K562 (cell line): ENCODE measurements around the gene FABP3. TPM values are rescaled to one million over a fixed set of nuclear protein-coding genes. Genes with fewer than 3 reads are reported as not detected.

Experiments
- ATAC-seq: fragments of 200-7000 bp; cut with Tn5 transposase; 3 replicates; pipeline ENCODE4 v1.9.1; 2020; ENCODE audit warnings: moderate library complexity
- BruUV-seq: library from RNA; stranded (reverse); fragments of 400-500 nt; replicated peaks from 2 replicates; lab custom pipeline; 2021; lab: Mats Ljungman, UMichigan
- CTCF ChIA-PET: fragments of 300-600 bp; formaldehyde crosslinking; extraction: SDS; loops from one replicate; lab custom pipeline; 2021; ENCODE audit warnings: low intra/inter-chr PET ratio; lab: Yijun Ruan, JAX
- POLR2A ChIA-PET: fragments of 300-600, 350-650 bp; sonication (Branson Sonifier 250); formaldehyde crosslinking; extraction: SDS; loops from one replicate; lab custom pipeline; 2021; ENCODE audit warnings: antibody characterized with exemption, inconsistent platforms; lab: Yijun Ruan, JAX
- DNase-seq, 4 experiments: peaks; one replicate each; pipeline versions ENCODE4 v3.0.0 to v3.0.0-alpha.2; 2011 to 2018; ENCODE audit warnings: low spot score in 3 of 4, mixed read lengths in 3 of 4; ENCODE audit errors: extremely low read depth in 1 of 4
- FAIRE-seq: peaks from 2 replicates; lab custom pipeline; 2011; peaks lifted over from hg19 to GRCh38; lab: Jason Lieb, UNC
- H2AFZ ChIP-seq: 2 replicates; pipeline ENCODE4 v1.6.0; 2011; ENCODE audit warnings: low read depth, low read length, control low read depth, inconsistent platforms
- H3K27ac ChIP-seq: fragments of 200-600 bp; 3 replicates; pipeline ENCODE4 v1.8.0; 2011; ENCODE audit warnings: low read depth, mild to moderate bottlenecking, control low read depth, inconsistent platforms, low read length, moderate library complexity, mixed read lengths; ENCODE audit errors: extremely low read depth
- H3K27me3 ChIP-seq, 2 experiments: fragments of 300-600 bp in 1 of 2; 2 replicates in 1 of 2; 3 replicates in 1 of 2; pipeline versions ENCODE4 v1.6.0 to v1.8.0; 2011; ENCODE audit warnings: inconsistent platforms in 2 of 2, low read length in 2 of 2, mild to moderate bottlenecking in 1 of 2, mixed read lengths in 1 of 2, moderate library complexity in 1 of 2; ENCODE audit not compliant: control insufficient read depth in 2 of 2, insufficient read depth in 2 of 2
- H3K36me3 ChIP-seq: fragments of 300-600 bp; 3 replicates; pipeline ENCODE4 v1.8.0; 2011; ENCODE audit warnings: mild to moderate bottlenecking, low read length, inconsistent platforms; ENCODE audit not compliant: control insufficient read depth, insufficient read depth
- H3K4me1 ChIP-seq, 2 experiments: fragments of 200-600 bp in 1 of 2; replicated peaks in 1 of 2; 2 replicates in 1 of 2; 3 replicates in 1 of 2; pipeline versions ENCODE4 v1.5.1 to v1.8.0; 2011; ENCODE audit warnings: inconsistent platforms in 2 of 2, low read length in 2 of 2, mild to moderate bottlenecking in 1 of 2, mixed read lengths in 1 of 2, moderate library complexity in 1 of 2; ENCODE audit not compliant: control insufficient read depth in 2 of 2, insufficient read depth in 2 of 2
- H3K4me2 ChIP-seq: 2 replicates; pipeline ENCODE4 v1.6.1; 2011; ENCODE audit warnings: low read length, control low read depth, inconsistent platforms, mixed read lengths; ENCODE audit not compliant: insufficient read depth
- H3K4me3 ChIP-seq: fragments of 200-600 bp; sonication (generic), shearing (Covaris generic); 2 replicates; pipeline ENCODE4 v1.5.1; 2016; ENCODE audit warnings: control low read depth, inconsistent platforms
- H3K79me2 ChIP-seq: fragments of 200-600 bp; 3 replicates; pipeline ENCODE4 v1.8.0; 2011; ENCODE audit warnings: low read length, inconsistent platforms; ENCODE audit not compliant: control insufficient read depth, insufficient read depth
- H3K9ac ChIP-seq, 2 experiments: 2 replicates each; pipeline versions ENCODE4 v1.6.0 to v1.6.1; 2011; ENCODE audit warnings: low read depth in 2 of 2, low read length in 2 of 2, control low read depth in 1 of 2, inconsistent platforms in 1 of 2, mild to moderate bottlenecking in 1 of 2, mixed read lengths in 1 of 2; ENCODE audit not compliant: insufficient read depth in 1 of 2
- H3K9me1 ChIP-seq: one replicate; pipeline ENCODE4 v1.6.0; 2011; ENCODE audit warnings: inconsistent platforms, mild to moderate bottlenecking, low read length, moderate library complexity; ENCODE audit not compliant: control insufficient read depth, insufficient read depth
- H3K9me3 ChIP-seq: replicated peaks from 2 replicates; pipeline ENCODE4 v1.5.1; 2011; ENCODE audit warnings: low read depth, low read length, inconsistent platforms; ENCODE audit not compliant: control insufficient read depth, insufficient read depth
- H4K20me1 ChIP-seq: replicated peaks from 2 replicates; pipeline ENCODE4 v1.6.1; 2011; ENCODE audit warnings: low read length, inconsistent platforms, mixed read lengths; ENCODE audit not compliant: control insufficient read depth, insufficient read depth
- CHD1 ChIP-seq: fragments of 200-600 bp; sonication (generic); IDR thresholded peaks from one replicate; pipeline ENCODE4 v1.6.1; 2012; ENCODE audit warnings: mild to moderate bottlenecking, moderate library complexity, low read length, inconsistent platforms
- DACH1 ChIP-seq: fragments of 450-650 bp; IDR thresholded peaks from 2 replicates; pipeline ENCODE4 v1.6.1; 2018; ENCODE audit not compliant: partially characterized antibody
- FOXJ2 ChIP-seq: fragments of 200-800 bp; sonication (Bioruptor generic); IDR thresholded peaks from 2 replicates; pipeline ENCODE4 v1.6.1; 2016; ENCODE audit warnings: missing genetic modification characterization, missing compliant biosample characterization
- MAFF ChIP-seq: IDR thresholded peaks from 2 replicates; pipeline ENCODE4 v1.6.1; 2012; ENCODE audit warnings: low read length, improper control_type of control experiment
- PREB ChIP-seq: sonication (generic); formaldehyde crosslinking; IDR thresholded peaks from 2 replicates; pipeline ENCODE4 v1.8.1; 2023; ENCODE audit warnings: mild to moderate bottlenecking, missing genetic modification reagents
- RBM15 ChIP-seq: fragments of 200-400 bp; formaldehyde crosslinking; IDR thresholded peaks from 2 replicates; pipeline ENCODE4 v1.6.1; 2018; ENCODE audit warnings: mild to moderate bottlenecking, low read length, moderate library complexity; ENCODE audit not compliant: insufficient read depth
- SETDB1 ChIP-seq: IDR thresholded peaks from one replicate; pipeline ENCODE4 v1.6.1; 2012; ENCODE audit warnings: low read length, control low read depth, inconsistent platforms
- SMAD4 ChIP-seq: fragments of 250-450 bp; sonication (Bioruptor Pico); conservative IDR thresholded peaks from 2 replicates; pipeline ENCODE4 v1.8.0; 2021; ENCODE audit warnings: inconsistent platforms, mild to moderate bottlenecking, moderate library complexity
- SREBF1 ChIP-seq: fragments of 150-350 bp; IDR thresholded peaks from 2 replicates; pipeline ENCODE4 v1.6.1; 2014; ENCODE audit warnings: antibody characterized with exemption, low read depth, low read length, borderline replicate concordance
- TOE1 ChIP-seq, 2 experiments: fragments of 450-650 bp in 1 of 2; sonication (generic) in 1 of 2; formaldehyde crosslinking in 1 of 2; IDR thresholded peaks; 2 replicates each; pipeline versions ENCODE4 v1.7.1 to v1.8.0; 2016 to 2022; ENCODE audit warnings: borderline replicate concordance in 2 of 2, mild to moderate bottlenecking in 2 of 2, antibody characterized with exemption in 1 of 2, inconsistent platforms in 1 of 2, low read depth in 1 of 2, missing genetic modification reagents in 1 of 2, moderate library complexity in 1 of 2
- ZBTB17 ChIP-seq: fragments of 450-650 bp; formaldehyde crosslinking; IDR thresholded peaks from 2 replicates; pipeline ENCODE4 v1.4.0; 2020; ENCODE audit warnings: mild to moderate bottlenecking
- ZFP91 ChIP-seq: sonication (generic); formaldehyde crosslinking; IDR thresholded peaks from 2 replicates; pipeline ENCODE4 v1.8.0; 2022; ENCODE audit warnings: mild to moderate bottlenecking, missing genetic modification reagents
- ZNF274 ChIP-seq: IDR thresholded peaks from 2 replicates; pipeline ENCODE4 v1.6.1; 2011; ENCODE audit warnings: low read depth, mild to moderate bottlenecking, low read length, moderate library complexity, borderline replicate concordance
- ZSCAN32 ChIP-seq: fragments of 450-650 bp; formaldehyde crosslinking; IDR thresholded peaks from 2 replicates; pipeline ENCODE4 v1.4.0; 2020; ENCODE audit warnings: mild to moderate bottlenecking, moderate library complexity
- WGBS: fragments of 100-300 bp; shearing (Covaris generic); methylation state at CpG from one replicate; pipeline ENCODE4 v1.1.6; 2016; ENCODE audit warnings: low coverage, mixed read lengths; ENCODE audit not compliant: insufficient coverage; ENCODE audit errors: missing lambda C conversion rate; 5-methylcytosine and 5-hydroxymethylcytosine counted together
- in situ Hi-C: fragments of 300-500 bp; cut with MboI; formaldehyde crosslinking; loops from 4 replicates; pipeline ENCODE4 v1.15.0; 2018; ENCODE audit warnings: inconsistent platforms, mixed read lengths
- intact Hi-C: fragments of 100-400 bp; cut with micrococcal nuclease; formaldehyde crosslinking; loops from 2 replicates; pipeline ENCODE4 v1.14.2; 2022
- polyA plus RNA-seq, 8 experiments: library from polyadenylated mRNA; depleted of rRNA in 4 of 8; stranded (reverse) in 5 of 8; unstranded in 3 of 8; fragments of >200 nt; fragmentation: Nextera tagmentation in 2 of 8; fragmentation: Illumina TruSeq in 1 of 8; extraction: Ambion mirVana in 2 of 8; extraction: Trizol in 1 of 8; gene quantifications; 2 replicates each; pipeline versions ENCODE4 v1.2.1 to v1.2.3, GENCODE V29; 2011 to 2014; ENCODE audit warnings: inconsistent platforms in 1 of 8, missing spikeins in 1 of 8
- total RNA-seq, 7 experiments: library from RNA; depleted of rRNA in 6 of 7; stranded (reverse); fragments of >200 nt in 6 of 7; fragmentation: Illumina TruSeq in 2 of 7; extraction: Trizol in 2 of 7; gene quantifications; 2 replicates each; pipeline versions ENCODE4 v1.2.1 to v1.2.3, GENCODE V29; 2011 to 2021; ENCODE audit warnings: low replicate concordance in 1 of 7

The FABP3 gene
- total and polyA plus RNA-seq, 9 of the 15 experiments (the other 6 are each of a cell fraction or from before 2014, with no cell fraction given) = 0.22 TPM; not detected in 8

- H3K9ac ChIP-seq = no peak overlapping the region
- H3K27ac ChIP-seq = no peak overlapping the region
- 81% methylated on average over 2 of the region's 2 CpGs for WGBS
- in situ Hi-C loops = no loop called here
- no peak overlapping the region for H2AFZ ChIP-seq
- BruUV-seq = no TSS peak
- H3K27me3 ChIP-seq = no peaks in the 10 kb centered on the region
- H3K4me3 ChIP-seq = no peak overlapping the region
- no peak for FAIRE-seq
- no peaks in the 10 kb centered on the region for H3K79me2 ChIP-seq
- ChIA-PET CTCF (no interaction called here), POLR2A (interaction anchor here (0.6 to 1.1 kb wide), 2 partner anchors 9 to 77 kb away, joined by 3 read pairs; no protein-coding TSS in a partner anchor)
- intact Hi-C loops = no loop called here
- H3K9me3 ChIP-seq = no peaks in the 10 kb centered on the region
- DNase-seq = no peak
- TF ChIP-seq RBM15 (no peak), SETDB1 (no peak), ZNF274 (no peak), MAFF (no peak), ZBTB17 (CRISPR knock-in tag) (no peak), ZSCAN32 (CRISPR knock-in tag) (no peak), SREBF1 (no peak)
- H4K20me1 ChIP-seq = no peaks in the 10 kb centered on the region
- no peak overlapping the region for H3K4me2 ChIP-seq
- H3K36me3 ChIP-seq = peaks cover 39% of the 10 kb centered on the region
- peaks cover 3% of the 10 kb centered on the region for H3K9me1 ChIP-seq
- peaks cover 2 to 8% of the 10 kb centered on the region in 2 experiments; a peak in 3 of 5 replicates for H3K4me1 ChIP-seq
- no peak for ATAC-seq
Measured at GRCh38 chr1:31356427-31356826, 16.4 kb downstream of the FABP3 start.

GRCh38 chr1:31354283-31354682 lies 18.6 kb downstream of the FABP3 start:
- Histone ChIP-seq H3K9ac (no peak overlapping the region), H3K36me3 (peaks cover 41% of the 10 kb centered on the region), H3K79me2 (no peaks in the 10 kb centered on the region), H2AFZ (no peak overlapping the region), H3K27ac (no peak overlapping the region), H4K20me1 (no peaks in the 10 kb centered on the region), H3K4me3 (no peak overlapping the region), H3K27me3 (no peaks in the 10 kb centered on the region), H3K4me1 (peaks cover 2 to 8% of the 10 kb centered on the region in 2 experiments; a peak in 3 of 5 replicates), H3K4me2 (no peak overlapping the region), H3K9me1 (peaks cover 3% of the 10 kb centered on the region), H3K9me3 (no peaks in the 10 kb centered on the region)
- in situ Hi-C loops (no loop called here), intact Hi-C loops (no loop called here)
- FAIRE-seq = no peak
- CTCF ChIA-PET = no interaction called here
- POLR2A ChIA-PET = no interaction called here
- WGBS = 30% methylated on average over 3 of the region's 3 CpGs
- no peak for ATAC-seq
- BruUV-seq = no TSS peak
- DNase-seq = no peak
- TF ChIP-seq CHD1 (no peak), ZFP91 (CRISPR knock-in tag) (no peak), DACH1 (no peak), PREB (no peak), TOE1 (IDR thresholded peaks at IDR 0.05; ENCODE audit: borderline replicate concordance) (peak; percentile 31; the same call in 1 of the 2 replicates), TOE1 (CRISPR knock-in tag; IDR thresholded peaks at IDR 0.05; ENCODE audit: borderline replicate concordance, low read depth) (no peak), FOXJ2 (0 out of 2 replicates have a peak, but pooled peaks have one; percentile 63), SMAD4 (no peak)
